ENCODE data around the gene CFAP61. TPM values are rescaled to one million over a fixed set of nuclear protein-coding genes. Genes with fewer than 3 reads are reported as not detected.

CFAP61 gene
- total RNA-seq, 4 donors from 2014 or later: 0.38 TPM; not detected in 3

GRCh38 chr20:20010639-20011500 lies 41.5 kb upstream of the CFAP61 start:
- TF ChIP-seq POLR2A (IDR thresholded peaks at IDR 0.05) (no peak), CTCF (IDR thresholded peaks at IDR 0.05) (no peak)

GRCh38 chr20:20012541-20012940 lies 39.8 kb upstream of the CFAP61 start:
- H3K27ac ChIP-seq: no peak overlapping the region
- intact Hi-C loops (cut with DNase I): no loop called here
- H3K9me3 ChIP-seq: no peaks in the 10 kb centered on the region
- no peaks in the 10 kb centered on the region for H3K27me3 ChIP-seq
- 53 to 60% methylated on average over 2 of the region's 2 CpGs for WGBS, 2 donors
- TF ChIP-seq CTCF (IDR thresholded peaks at IDR 0.05) (no peak), POLR2A (IDR thresholded peaks at IDR 0.05) (no peak)
- H3K36me3 ChIP-seq: no peaks in the 10 kb centered on the region
- no peak overlapping the region for H3K4me3 ChIP-seq
- DNase-seq: no peak
- H3K4me1 ChIP-seq: peaks cover 3 to 49% (median 23%) of the 10 kb centered on the region in 3 donors

More at GRCh38 chr20:20010639-20011500, 41.5 kb upstream of the CFAP61 start:
- Histone ChIP-seq H3K4me1 (peaks cover 0 to 42% (median 23%) of the 10 kb centered on the region in 3 donors), H3K36me3 (no peaks in the 10 kb centered on the region), H3K27ac (peak overlapping the region in 3 of 4 donors; percentile 18 to 80 (median 72)), H3K27me3 (no peaks in the 10 kb centered on the region), H3K9me3 (no peaks in the 10 kb centered on the region), H3K4me3 (peak overlapping the region in 1 of 4 donors; percentile 10)
- intact Hi-C loops (cut with DNase I): no loop called here
- 22 to 32% methylated on average over 4 of the region's 4 CpGs for WGBS, 2 donors
- DNase-seq: no peak

GRCh38 chr20:20014659-20015058 lies 37.7 kb upstream of the CFAP61 start:
- Histone ChIP-seq H3K36me3 (no peaks in the 10 kb centered on the region), H3K27ac (peak overlapping the region in 1 of 4 donors; percentile 51), H3K9me3 (no peaks in the 10 kb centered on the region), H3K4me1 (peaks cover 20 to 67% (median 40%) of the 10 kb centered on the region in 3 donors), H3K4me3 (no peak overlapping the region), H3K27me3 (no peaks in the 10 kb centered on the region)
- intact Hi-C loops (cut with DNase I): loop anchor here (5.0 kb wide), 1 partner anchor 327 kb away; no protein-coding TSS in a partner anchor
- WGBS, 2 donors: 33 to 47% methylated on average over 2 of the region's 2 CpGs
- DNase-seq: no peak
- TF ChIP-seq POLR2A (IDR thresholded peaks at IDR 0.05): no peak
- TF ChIP-seq CTCF (IDR thresholded peaks at IDR 0.05): no peak

- intact Hi-C loops (cut with DNase I): loop anchor here (5.0 kb wide), 1 partner anchor 330 kb away; no protein-coding TSS in a partner anchor
Measured at GRCh38 chr20:20017001-20017843, 35.1 kb upstream of the CFAP61 start, which contains the start of gene NAA20. TSS of gene NAA20 (plus strand) at chr20:20017362. CDS start at chr20:20017397, 35 bp downstream.

More at GRCh38 chr20:20017001-20017843, 35.1 kb upstream of the CFAP61 start, which contains the start of gene NAA20:
- H3K27ac ChIP-seq: peak within 1 kb of the TSS; percentile 81 to 96 (median 94)
- TF ChIP-seq POLR2A (IDR thresholded peaks at IDR 0.05): peak in 2 of 4 donors; percentile 47 to 68
- peak; percentile 69 to 92 (median 88) for TF ChIP-seq CTCF (IDR thresholded peaks at IDR 0.05)
- 0 to 1% methylated on average over 12 to 26 of the region's 81 CpGs for WGBS, 2 donors
- peak; percentile 42 for DNase-seq
- H3K4me1 ChIP-seq: peaks cover 20 to 69% (median 38%) of the 10 kb centered on the region in 3 donors
- H3K4me3 ChIP-seq: peak within 1 kb of the TSS; percentile 72 to 99 (median 84)
- H3K27me3 ChIP-seq: no peaks in the 10 kb centered on the region
- H3K9me3 ChIP-seq: no peaks in the 10 kb centered on the region
- peaks cover 0 to 17% (median 0%) of the 10 kb centered on the region in 3 donors for H3K36me3 ChIP-seq
